Measurements from ENCODE around the gene BOD1.

BOD1 gene

DNA sequence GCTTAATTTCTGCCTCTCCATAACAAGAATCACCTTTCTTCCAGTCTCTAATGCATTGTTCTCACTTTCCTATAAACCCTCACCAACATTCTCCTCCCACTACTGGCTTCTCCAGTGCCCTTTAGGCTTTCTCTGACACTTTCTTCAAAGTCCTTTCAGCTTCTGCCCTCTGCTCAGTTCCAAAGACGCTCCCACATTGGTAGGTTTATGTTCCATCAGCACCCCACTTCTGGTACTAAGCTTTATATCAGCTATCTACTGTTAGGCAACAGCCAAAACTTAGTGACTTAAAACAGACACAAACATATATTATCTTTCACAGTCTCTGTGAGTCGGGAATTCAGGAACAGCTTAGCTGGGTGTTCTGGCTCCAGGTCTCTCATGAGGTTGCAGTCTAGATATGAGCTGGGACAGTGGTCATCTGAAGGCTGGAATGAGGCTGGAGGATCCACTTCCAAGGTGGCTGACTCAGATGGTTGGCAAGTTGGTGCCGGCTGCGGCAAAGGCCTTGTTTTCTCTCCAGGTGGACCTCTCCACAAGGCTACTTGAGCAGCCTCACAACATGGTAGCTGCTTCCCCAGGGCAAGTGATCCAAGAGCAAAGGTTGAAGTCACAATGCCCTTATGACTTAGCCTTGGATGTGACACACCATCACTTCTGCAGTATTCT is 37.4 kb downstream of the BOD1 start:
- DNase-seq: no peak

GRCh38 chr5:173577817-173578216 is 38.6 kb downstream of the BOD1 start:
- DNase-seq: no peak

DNA sequence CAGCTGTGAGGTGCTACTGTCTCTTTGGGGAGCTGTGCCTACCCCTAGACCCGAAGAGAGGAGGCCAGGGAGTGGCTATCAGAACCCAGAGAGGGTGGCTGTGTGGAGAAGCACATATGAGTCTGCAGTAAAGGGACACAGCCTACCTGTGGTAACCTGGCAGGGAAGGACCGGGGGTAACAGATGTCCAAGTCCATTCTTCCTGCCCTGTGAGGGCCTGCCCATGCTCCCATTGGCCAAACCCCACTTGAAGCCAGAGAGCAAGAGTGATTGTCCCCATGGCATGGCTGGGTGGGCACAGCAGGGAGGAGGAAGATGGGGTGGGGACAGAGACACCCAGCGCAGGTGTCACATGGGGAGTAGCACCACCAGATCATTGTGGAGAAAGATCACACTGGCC is 39.3 kb downstream of the BOD1 start:
- DNase-seq: no peak

- no peak for DNase-seq
Measured at GRCh38 chr5:173575985-173576384, 40.5 kb downstream of the BOD1 start.

DNA sequence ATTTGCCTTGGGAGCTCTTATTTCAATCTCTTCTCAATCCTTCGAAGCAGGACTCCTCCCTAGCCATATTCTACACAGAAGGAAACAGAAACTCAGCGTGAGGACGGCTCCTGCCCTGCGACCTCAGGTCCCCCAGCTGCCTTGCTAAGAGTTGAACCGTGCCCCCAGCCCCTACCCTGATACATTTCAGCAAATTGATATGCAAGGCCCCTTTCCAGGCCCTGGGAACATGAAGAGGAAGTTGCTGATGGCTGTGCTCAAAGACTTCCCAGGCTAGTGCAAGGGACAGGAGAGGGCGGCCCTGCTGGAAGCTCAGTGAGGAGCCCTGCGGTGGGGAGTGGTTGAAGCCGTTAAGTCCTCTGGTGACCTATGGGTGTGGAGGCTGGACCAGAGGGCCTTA is 41.5 kb downstream of the BOD1 start:
- DNase-seq: no peak

GRCh38 chr5:173573126-173573960 is 43.1 kb downstream of the BOD1 start:
- peak in 51 of 56 donors; percentile 17 to 88 (median 63) for DNase-seq

DNA sequence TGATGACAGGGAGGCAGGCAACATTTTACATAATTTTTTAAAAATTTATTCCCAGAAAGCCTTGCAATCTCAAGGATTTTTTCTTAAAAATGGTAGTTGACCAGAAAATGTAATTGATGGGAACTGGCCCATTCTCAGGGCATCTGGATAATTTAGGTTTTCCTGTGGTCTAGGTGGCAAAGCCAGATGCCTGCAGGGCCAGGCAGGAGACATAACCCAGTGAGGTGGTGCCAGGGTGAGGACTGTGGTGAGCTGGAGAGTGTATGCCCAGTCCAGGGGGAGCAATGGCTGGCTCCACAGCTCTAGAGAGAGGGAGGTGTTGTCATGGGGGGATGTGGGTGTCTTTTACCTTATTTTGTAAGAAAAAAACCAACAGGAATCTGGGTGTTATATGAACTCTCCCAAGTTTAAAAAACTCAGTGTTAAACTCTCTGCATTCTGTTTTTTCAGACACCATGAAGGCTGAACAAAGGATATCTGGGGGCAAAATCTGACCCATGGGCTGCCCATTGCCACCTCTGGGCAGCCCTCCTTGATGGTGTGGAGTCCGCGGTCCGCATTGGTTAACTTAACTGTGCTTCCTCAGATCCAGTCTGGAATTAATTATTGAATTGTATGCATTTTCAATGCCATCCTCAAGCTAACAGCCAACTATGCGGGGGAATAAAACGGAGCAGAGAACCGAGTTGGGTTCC is 43.9 kb downstream of the BOD1 start:
- no peak for DNase-seq

- no peak for DNase-seq
Measured at GRCh38 chr5:173570321-173571090, 45.9 kb downstream of the BOD1 start.

GRCh38 chr5:173568703-173569102 is 47.7 kb downstream of the BOD1 start:
- no peak for DNase-seq

- no peak for DNase-seq
Measured at GRCh38 chr5:173568128-173568527, 48.3 kb downstream of the BOD1 start.

GRCh38 chr5:173567548-173567947 is 48.9 kb downstream of the BOD1 start:
- no peak for DNase-seq

GRCh38 chr5:173565491-173566072 is 50.9 kb downstream of the BOD1 start:
- no peak for DNase-seq

GRCh38 chr5:173564106-173564505 is 52.3 kb downstream of the BOD1 start:
- DNase-seq: no peak

DNA sequence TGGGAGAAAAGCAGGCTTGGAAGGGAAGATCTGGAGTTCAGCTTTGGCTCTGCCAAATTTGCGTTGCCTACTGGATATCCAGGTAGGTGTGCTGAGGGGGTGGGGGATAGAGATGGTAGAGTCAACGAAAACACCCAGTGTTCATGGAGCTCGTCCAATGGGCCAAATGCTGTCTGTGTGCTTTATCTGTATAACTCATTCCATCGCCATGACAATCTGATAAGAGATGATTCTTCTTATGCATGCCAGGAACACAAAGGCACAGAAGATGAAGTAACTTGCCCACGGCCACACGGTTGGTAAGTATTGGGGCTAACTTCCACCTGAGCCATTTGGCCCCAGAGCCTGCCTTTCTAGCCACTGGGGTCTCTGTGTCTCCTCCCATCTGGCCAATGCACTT is 53.2 kb downstream of the BOD1 start:
- no peak for DNase-seq

GRCh38 chr5:173562451-173562850 is 54.0 kb downstream of the BOD1 start:
- no peak for DNase-seq

All from amygdala (tissue), 56 donors.